ENCODE results near the gene ATG101. TPM values are rescaled to one million over a fixed set of nuclear protein-coding genes. Genes with fewer than 3 reads are reported as not detected.

The ATG101 gene
- total and polyA plus RNA-seq, 2 donors (not counting 1 experiment from before 2014, with no cell fraction given), result 19.4 to 50.3 TPM

GRCh38 chr12:52050758-52051541 is 18.8 kb upstream of the ATG101 start, which contains the start of gene NR4A1:
Gene NR4A1, plus strand, starts transcription at chr12:52051442. Its CDS starts 2,887 bp downstream, at chr12:52054329.
- Mint-ChIP-seq H3K4me1 (peaks cover 45% of the 10 kb centered on the region), H3K9me3 (ENCODE audit: insufficient read depth) (no peaks in the 10 kb centered on the region), H3K27ac (peak within 1 kb of the TSS; percentile 99), H3K4me3 (peak within 1 kb of the TSS; percentile 100), H3K27me3 (no peaks in the 10 kb centered on the region)
- Histone ChIP-seq H3K36me3 (replicated peaks in 1 of 2; ENCODE audit: control extremely low read depth in 1 of 2, control insufficient read depth in 1 of 2, extremely low read depth in 1 of 2, insufficient read depth in 2 of 2, low read length in 1 of 2) (peaks cover 0 to 9% of the 10 kb centered on the region in 2 experiments), H2AFZ (ENCODE audit: insufficient read depth, low read depth, low read length, poor library complexity, severe bottlenecking) (no peak within 1 kb of the TSS), H3K9ac (ENCODE audit: low read length) (peak within 1 kb of the TSS; percentile 98), H3K9me3 (ENCODE audit: control extremely low read depth in 1 of 3, control insufficient read depth in 2 of 3, insufficient read depth in 1 of 3, low read length in 2 of 3) (no peaks in the 10 kb centered on the region), H3K4me2 (replicated peaks; ENCODE audit: low read depth, low read length, poor library complexity, severe bottlenecking) (peak within 1 kb of the TSS; percentile 97), H4K20me1 (ENCODE audit: control insufficient read depth, insufficient read depth, low read length, poor library complexity, severe bottlenecking) (peaks cover 39% of the 10 kb centered on the region), H3K27me3 (replicated peaks in 1 of 4; ENCODE audit: control extremely low read depth in 1 of 4, control insufficient read depth in 3 of 4, insufficient read depth in 4 of 4, low read length in 3 of 4) (no peaks in the 10 kb centered on the region), H3K79me2 (ENCODE audit: control insufficient read depth, insufficient read depth, low read length) (peaks cover 15% of the 10 kb centered on the region), H3K27ac (ENCODE audit: low read length in 2 of 2) (peak within 1 kb of the TSS; percentile 99 to 100), H3K4me1 (ENCODE audit: control insufficient read depth in 2 of 2, insufficient read depth in 2 of 2, low read length in 2 of 2) (peaks cover 25 to 38% of the 10 kb centered on the region in 2 donors), H3K4me3 (ENCODE audit: control extremely low read depth in 1 of 5, extremely low read depth in 1 of 5, insufficient read depth in 1 of 5, low read depth in 2 of 5, low read length in 4 of 5) (peak within 1 kb of the TSS; percentile 73 to 92 (median 86))
- ChIA-PET POLR2A (interaction anchor here (0.5 to 2.5 kb wide), 18 partner anchors 10 to 66 kb away, joined by 3 to 31 read pairs (median 4); partner anchors contain the start of genes ATG101 and TAMALIN), CTCF (interaction anchor here (0.6 to 2.7 kb wide), 16 partner anchors 10 to 67 kb away, joined by 3 to 49 read pairs (median 6); partner anchors contain the start of gene ATG101)
- TF ChIP-seq EZH2 (IDR thresholded peaks at IDR 0.05; ENCODE audit: borderline replicate concordance, insufficient read depth, low read depth, low read length, poor library complexity, severe bottlenecking), result no peak
- TF ChIP-seq, protein P1, sequence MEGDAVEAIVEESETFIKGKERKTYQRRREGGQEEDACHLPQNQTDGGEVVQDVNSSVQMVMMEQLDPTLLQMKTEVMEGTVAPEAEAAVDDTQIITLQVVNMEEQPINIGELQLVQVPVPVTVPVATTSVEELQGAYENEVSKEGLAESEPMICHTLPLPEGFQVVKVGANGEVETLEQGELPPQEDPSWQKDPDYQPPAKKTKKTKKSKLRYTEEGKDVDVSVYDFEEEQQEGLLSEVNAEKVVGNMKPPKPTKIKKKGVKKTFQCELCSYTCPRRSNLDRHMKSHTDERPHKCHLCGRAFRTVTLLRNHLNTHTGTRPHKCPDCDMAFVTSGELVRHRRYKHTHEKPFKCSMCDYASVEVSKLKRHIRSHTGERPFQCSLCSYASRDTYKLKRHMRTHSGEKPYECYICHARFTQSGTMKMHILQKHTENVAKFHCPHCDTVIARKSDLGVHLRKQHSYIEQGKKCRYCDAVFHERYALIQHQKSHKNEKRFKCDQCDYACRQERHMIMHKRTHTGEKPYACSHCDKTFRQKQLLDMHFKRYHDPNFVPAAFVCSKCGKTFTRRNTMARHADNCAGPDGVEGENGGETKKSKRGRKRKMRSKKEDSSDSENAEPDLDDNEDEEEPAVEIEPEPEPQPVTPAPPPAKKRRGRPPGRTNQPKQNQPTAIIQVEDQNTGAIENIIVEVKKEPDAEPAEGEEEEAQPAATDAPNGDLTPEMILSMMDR (IDR thresholded peaks at IDR 0.05), result no peak
- peak; percentile 99 for DNase-seq
- WGBS (ENCODE audit: insufficient coverage), result 0% methylated on average over 70 of the region's 77 CpGs
- peak; percentile 80 for ATAC-seq (ENCODE audit: low read depth)
- intact Hi-C loops (cut with micrococcal nuclease), result loop anchor here (1.0 kb wide), 7 partner anchors 9 to 46 kb away; partner anchors contain the start of gene ATG101
